GM12801 (cell line): ENCODE measurements around the gene EPB41.

Source experiments
- CTCF ChIP-seq: IDR thresholded peaks from one replicate; pipeline ENCODE4 v1.5.1; 2011; ENCODE audit warnings: control low read depth; ENCODE audit not compliant: insufficient read length; ENCODE audit errors: extremely low read depth

The EPB41 gene

DNA sequence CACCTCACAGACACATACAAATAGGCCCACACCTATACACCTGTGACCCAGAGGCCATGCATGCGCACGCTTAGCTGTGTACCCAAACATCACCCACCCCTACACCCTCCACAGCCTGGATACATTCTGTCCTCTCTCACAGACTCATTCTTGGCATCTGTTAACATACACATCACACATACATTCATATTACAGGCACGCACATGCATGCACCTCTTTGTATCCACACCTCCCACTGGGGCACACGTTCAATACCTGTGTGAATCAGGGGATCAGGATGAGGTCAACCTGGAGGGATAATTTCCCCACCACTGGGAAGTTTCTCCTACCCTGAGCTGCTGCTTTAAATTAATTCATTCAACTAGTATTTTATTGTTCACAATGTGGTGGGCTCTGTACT, 35.6 kb upstream of the EPB41 start:
- no peak for TF ChIP-seq CTCF

- TF ChIP-seq CTCF = peak; percentile 37
These were observed 32.2 kb upstream of the EPB41 start for GRCh38 chr1:28882009-28882628.

- TF ChIP-seq CTCF = no peak
These were observed 31.1 kb upstream of the EPB41 start for GRCh38 chr1:28883242-28883616.

GRCh38 chr1:28885472-28885877, 28.9 kb upstream of the EPB41 start:
- no peak for TF ChIP-seq CTCF

- no peak for TF ChIP-seq CTCF
These were observed 28.2 kb upstream of the EPB41 start for GRCh38 chr1:28885977-28886730.

DNA sequence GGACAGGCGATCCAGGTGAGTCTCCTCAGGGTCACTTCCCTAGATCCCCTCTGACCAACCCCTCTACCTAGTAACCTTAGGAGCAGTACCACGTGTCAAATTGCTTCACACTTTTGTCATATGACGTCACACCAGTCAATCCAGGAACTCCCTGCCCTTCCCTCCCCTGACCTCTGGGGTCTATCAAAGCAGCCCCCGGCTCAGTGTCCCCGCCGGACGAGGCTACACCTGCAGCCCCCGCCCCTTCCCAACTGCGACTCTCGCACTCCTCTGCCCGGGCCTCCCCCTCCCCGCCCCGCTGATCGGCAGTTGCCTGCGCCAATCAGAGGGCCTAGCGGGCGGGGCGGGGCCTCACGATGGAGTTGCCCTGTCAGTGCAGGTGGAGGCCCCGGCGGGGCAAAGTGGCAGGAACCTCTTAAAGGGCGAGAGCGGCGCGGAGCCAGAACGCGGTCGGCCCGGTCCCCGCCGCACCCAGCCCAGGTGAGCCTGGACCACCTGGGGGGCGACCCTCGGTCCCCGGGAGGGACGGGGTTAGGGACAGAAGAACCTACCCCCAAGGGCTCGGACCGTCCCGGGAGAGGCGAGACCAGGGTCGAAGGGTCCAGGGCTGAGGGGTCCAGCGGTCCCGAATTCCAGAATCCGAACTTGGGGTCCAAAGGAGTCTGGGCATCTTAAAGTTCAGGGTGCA, 27.5 kb upstream of the EPB41 start:
- TF ChIP-seq CTCF = no peak

DNA sequence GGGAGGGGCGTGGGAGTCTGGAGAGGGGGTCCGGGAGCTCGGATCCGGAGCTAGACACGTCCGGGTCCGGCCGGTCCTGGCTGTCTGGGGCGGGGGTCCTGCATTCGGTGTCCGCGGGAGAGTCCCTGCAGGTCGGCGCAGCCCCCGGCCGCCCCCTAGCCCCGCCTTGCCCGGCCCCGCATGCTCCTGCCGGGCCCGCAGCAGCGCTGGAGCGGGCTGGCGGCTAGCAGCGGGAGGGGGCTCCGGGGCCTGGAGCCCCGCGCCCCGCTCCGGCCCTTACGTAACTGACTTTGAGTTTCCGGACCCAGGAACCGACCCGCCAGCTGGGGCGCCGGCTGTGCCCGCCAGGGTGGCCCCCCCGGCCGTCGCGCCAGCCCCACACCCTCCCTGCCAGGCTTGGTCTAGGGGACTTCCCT, 26.9 kb upstream of the EPB41 start:
- no peak for TF ChIP-seq CTCF
